Measurements from ENCODE around the gene FBXO22. TPM values are rescaled to one million over a fixed set of nuclear protein-coding genes. Genes with fewer than 3 reads are reported as not detected.

Gene FBXO22
- total and polyA plus RNA-seq, 2 experiments from 2014 or later: 37.8 to 49.8 TPM

- TF ChIP-seq EZH2 (IDR thresholded peaks at IDR 0.05; ENCODE audit: insufficient read depth, poor library complexity, severe bottlenecking) (no peak), EZH2phosphoT487 (IDR thresholded peaks at IDR 0.05; ENCODE audit: insufficient read depth, low read depth) (no peak)
- Histone ChIP-seq H3F3A (ENCODE audit: insufficient read depth) (peaks cover 34% of the 10 kb centered on the region), H3K4me1 (ENCODE audit: insufficient read depth) (peaks cover 28% of the 10 kb centered on the region), H3K4me3 (no peak overlapping the region), H3K4me2 (ENCODE audit: unreplicated experiment) (no peak overlapping the region), H3K36me3 (ENCODE audit: low read depth) (peaks cover 9% of the 10 kb centered on the region), H3K27ac (no peak overlapping the region), H3K9me2 (ENCODE audit: insufficient read depth) (no peaks in the 10 kb centered on the region), H3K9ac (no peak overlapping the region), H2AFZ (no peak overlapping the region), H3K79me2 (ENCODE audit: insufficient read depth) (peaks cover 52% of the 10 kb centered on the region), H3K27me3 (replicated peaks; ENCODE audit: insufficient read depth) (no peaks in the 10 kb centered on the region), H3K9me3 (ENCODE audit: low read depth) (no peaks in the 10 kb centered on the region), H4K20me1 (ENCODE audit: insufficient read depth) (no peaks in the 10 kb centered on the region)
- in situ Hi-C loops (cut with MboI): no loop called here
- WGBS, 2 experiments (ENCODE audit: low coverage in 1 of 2, low lambda C conversion rate in 2 of 2, missing lambda C conversion rate in 2 of 2): 90 to 97% methylated on average over 1 of the region's 1 CpG
- DNase-seq: no peak
These were observed 16.5 kb upstream of the FBXO22 start for GRCh38 chr15:75887178-75887577.

GRCh38 chr15:75891895-75892294 is 11.8 kb upstream of the FBXO22 start:
- peak overlapping the region; percentile 89 for H3K27ac ChIP-seq
- H3K9me3 ChIP-seq (ENCODE audit: low read depth): no peaks in the 10 kb centered on the region
- H3K27me3 ChIP-seq (replicated peaks; ENCODE audit: insufficient read depth): no peaks in the 10 kb centered on the region
- peaks cover 4% of the 10 kb centered on the region; the same call in 1 of the 2 replicates for H3K36me3 ChIP-seq (ENCODE audit: low read depth)
- 0 out of 2 replicates have a peak overlapping the region, but pooled peaks have one; percentile 4 for H3K4me3 ChIP-seq
- peaks cover 23% of the 10 kb centered on the region for H3K4me1 ChIP-seq (ENCODE audit: insufficient read depth)
- H3K79me2 ChIP-seq (ENCODE audit: insufficient read depth): peaks cover 39% of the 10 kb centered on the region
- TF ChIP-seq EZH2 (IDR thresholded peaks at IDR 0.05; ENCODE audit: insufficient read depth, poor library complexity, severe bottlenecking) (no peak), EZH2phosphoT487 (IDR thresholded peaks at IDR 0.05; ENCODE audit: insufficient read depth, low read depth) (no peak)
- no peaks in the 10 kb centered on the region for H4K20me1 ChIP-seq (ENCODE audit: insufficient read depth)
- in situ Hi-C loops (cut with MboI): no loop called here
- H3K4me2 ChIP-seq (ENCODE audit: unreplicated experiment): peak overlapping the region; percentile 42
- H3K9ac ChIP-seq: peak overlapping the region; percentile 43
- H3F3A ChIP-seq (ENCODE audit: insufficient read depth): peaks cover 25% of the 10 kb centered on the region
- H2AFZ ChIP-seq: peak overlapping the region; percentile 30
- peak; percentile 90 for DNase-seq
- no peaks in the 10 kb centered on the region for H3K9me2 ChIP-seq (ENCODE audit: insufficient read depth)

GRCh38 chr15:75895731-75896130 is 7.9 kb upstream of the FBXO22 start:
- TF ChIP-seq EZH2phosphoT487 (IDR thresholded peaks at IDR 0.05; ENCODE audit: insufficient read depth, low read depth): no peak
- TF ChIP-seq EZH2 (IDR thresholded peaks at IDR 0.05; ENCODE audit: insufficient read depth, poor library complexity, severe bottlenecking): no peak
- Histone ChIP-seq H3K9ac (no peak overlapping the region), H3K4me3 (no peak overlapping the region), H3K9me3 (ENCODE audit: low read depth) (no peaks in the 10 kb centered on the region), H3K9me2 (ENCODE audit: insufficient read depth) (no peaks in the 10 kb centered on the region), H3K27ac (no peak overlapping the region), H3K4me1 (ENCODE audit: insufficient read depth) (peaks cover 19% of the 10 kb centered on the region), H3K27me3 (replicated peaks; ENCODE audit: insufficient read depth) (no peaks in the 10 kb centered on the region), H3K36me3 (ENCODE audit: low read depth) (peaks cover 10% of the 10 kb centered on the region; the same call in 1 of the 2 replicates), H2AFZ (no peak overlapping the region), H3K4me2 (ENCODE audit: unreplicated experiment) (no peak overlapping the region), H3K79me2 (ENCODE audit: insufficient read depth) (0 out of 2 replicates have a peak, but pooled peaks cover 6% of the 10 kb centered on the region), H4K20me1 (ENCODE audit: insufficient read depth) (no peaks in the 10 kb centered on the region), H3F3A (ENCODE audit: insufficient read depth) (peaks cover 23% of the 10 kb centered on the region)
- 94 to 98% methylated on average over 2 of the region's 2 CpGs for WGBS, 2 experiments (ENCODE audit: low coverage in 1 of 2, low lambda C conversion rate in 2 of 2, missing lambda C conversion rate in 2 of 2)
- no peak for DNase-seq
- in situ Hi-C loops (cut with MboI): no loop called here

GRCh38 chr15:75900577-75900976 is 3.1 kb upstream of the FBXO22 start:
- Histone ChIP-seq H3K36me3 (ENCODE audit: low read depth) (0 out of 2 replicates have a peak, but pooled peaks cover 12% of the 10 kb centered on the region), H4K20me1 (ENCODE audit: insufficient read depth) (no peaks in the 10 kb centered on the region), H3K4me2 (ENCODE audit: unreplicated experiment) (no peak overlapping the region), H3K4me3 (no peak overlapping the region), H3K27me3 (replicated peaks; ENCODE audit: insufficient read depth) (no peaks in the 10 kb centered on the region), H3K4me1 (ENCODE audit: insufficient read depth) (peaks cover 9% of the 10 kb centered on the region), H3K9me2 (ENCODE audit: insufficient read depth) (no peaks in the 10 kb centered on the region), H3K9me3 (ENCODE audit: low read depth) (no peaks in the 10 kb centered on the region), H3K9ac (no peak overlapping the region), H3K79me2 (ENCODE audit: insufficient read depth) (peaks cover 17% of the 10 kb centered on the region), H3K27ac (no peak overlapping the region), H3F3A (ENCODE audit: insufficient read depth) (peaks cover 29% of the 10 kb centered on the region), H2AFZ (no peak overlapping the region)
- in situ Hi-C loops (cut with MboI): no loop called here
- no peak for TF ChIP-seq EZH2phosphoT487 (IDR thresholded peaks at IDR 0.05; ENCODE audit: insufficient read depth, low read depth)
- no peak for TF ChIP-seq EZH2 (IDR thresholded peaks at IDR 0.05; ENCODE audit: insufficient read depth, poor library complexity, severe bottlenecking)
- no peak for DNase-seq

- Histone ChIP-seq H3K36me3 (ENCODE audit: low read depth) (0 out of 2 replicates have a peak, but pooled peaks cover 12% of the 10 kb centered on the region), H3K9ac (no peak overlapping the region), H3K27me3 (replicated peaks; ENCODE audit: insufficient read depth) (no peaks in the 10 kb centered on the region), H4K20me1 (ENCODE audit: insufficient read depth) (no peaks in the 10 kb centered on the region), H3K4me1 (ENCODE audit: insufficient read depth) (peaks cover 9% of the 10 kb centered on the region), H3K4me3 (no peak overlapping the region), H3K79me2 (ENCODE audit: insufficient read depth) (peaks cover 33% of the 10 kb centered on the region), H3F3A (ENCODE audit: insufficient read depth) (peaks cover 29% of the 10 kb centered on the region), H3K9me3 (ENCODE audit: low read depth) (no peaks in the 10 kb centered on the region), H3K4me2 (ENCODE audit: unreplicated experiment) (no peak overlapping the region), H3K27ac (no peak overlapping the region), H2AFZ (no peak overlapping the region), H3K9me2 (ENCODE audit: insufficient read depth) (no peaks in the 10 kb centered on the region)
- WGBS, 2 experiments (ENCODE audit: low coverage in 1 of 2, low lambda C conversion rate in 2 of 2, missing lambda C conversion rate in 2 of 2): 66 to 71% methylated on average over 8 of the region's 8 CpGs
- no peak for DNase-seq
- in situ Hi-C loops (cut with MboI): no loop called here
- TF ChIP-seq EZH2 (IDR thresholded peaks at IDR 0.05; ENCODE audit: insufficient read depth, poor library complexity, severe bottlenecking) (no peak), EZH2phosphoT487 (IDR thresholded peaks at IDR 0.05; ENCODE audit: insufficient read depth, low read depth) (no peak)
These were observed 1.5 kb upstream of the FBXO22 start for GRCh38 chr15:75902129-75902557.
